Type B pancreatic cell (in vitro differentiated cells): ENCODE results near the gene SPCS2. TPM values are rescaled to one million over a fixed set of nuclear protein-coding genes. Genes with fewer than 3 reads are reported as not detected.
"Not testable (repeated sequence)": the region's sequence is repeated elsewhere in the genome, so short reads cannot be mapped to it uniquely, and the experiment has no call there.

Experiments used
- DNase-seq: peaks from one replicate; pipeline ENCODE4 v3.0.0; 2021; ENCODE audit warnings: mixed read lengths; ENCODE audit not compliant: unreplicated experiment; ENCODE audit errors: extremely low spot score
- H3K27ac Mint-ChIP-seq: 2 replicates; pipeline ENCODE4 v1.8.0; 2021; ENCODE audit warnings: mild to moderate bottlenecking, mixed read lengths
- H3K27me3 Mint-ChIP-seq: 2 replicates; pipeline ENCODE4 v1.8.0; 2021; ENCODE audit warnings: mixed read lengths
- H3K36me3 Mint-ChIP-seq: 2 replicates; pipeline ENCODE4 v1.8.0; 2021; ENCODE audit warnings: mixed read lengths
- H3K4me1 Mint-ChIP-seq: one replicate; pipeline ENCODE4 v1.8.0; 2021; ENCODE audit warnings: mixed read lengths; ENCODE audit not compliant: unreplicated experiment
- H3K4me3 Mint-ChIP-seq: 2 replicates; pipeline ENCODE4 v1.8.0; 2021; ENCODE audit warnings: mild to moderate bottlenecking, mixed read lengths
- H3K9me3 Mint-ChIP-seq: 2 replicates; pipeline ENCODE4 v1.8.0; 2021; ENCODE audit warnings: mixed read lengths
- CTCF ChIP-seq: fragments of 200-600 bp; sonication (generic); conservative IDR thresholded peaks from 2 replicates; pipeline ENCODE4 v1.5.0; 2021; ENCODE audit warnings: antibody characterized with exemption, mild to moderate bottlenecking
- total RNA-seq: library from RNA; stranded (reverse); gene quantifications from 2 replicates; pipeline ENCODE4 v1.2.1, GENCODE V29; 2021; ENCODE audit warnings: low replicate concordance

Gene SPCS2
- total RNA-seq, 1 donor from 2014 or later: 190 TPM

GRCh38 chr11:75014129-75014528, 65.1 kb downstream of the SPCS2 start:
- Mint-ChIP-seq H3K36me3 (peaks cover 3% of the 10 kb centered on the region), H3K9me3 (peaks cover 6% of the 10 kb centered on the region), H3K4me3 (no peak overlapping the region), H3K27ac (no peak overlapping the region), H3K4me1 (no peaks in the 10 kb centered on the region), H3K27me3 (no peaks in the 10 kb centered on the region)
- no peak for TF ChIP-seq CTCF
- DNase-seq: no peak

GRCh38 chr11:75019200-75019599, 70.1 kb downstream of the SPCS2 start:
- not testable (repeated sequence) for H3K4me3 Mint-ChIP-seq, H3K4me1 Mint-ChIP-seq

GRCh38 chr11:75020328-75020727, 71.3 kb downstream of the SPCS2 start:
- H3K27me3 Mint-ChIP-seq, H3K27ac Mint-ChIP-seq, H3K9me3 Mint-ChIP-seq, DNase-seq, H3K4me3 Mint-ChIP-seq, H3K4me1 Mint-ChIP-seq, H3K36me3 Mint-ChIP-seq: not testable (repeated sequence)

More at GRCh38 chr11:75019200-75019599, 70.1 kb downstream of the SPCS2 start:
- not testable (repeated sequence) for H3K27me3 Mint-ChIP-seq, DNase-seq, H3K36me3 Mint-ChIP-seq, H3K9me3 Mint-ChIP-seq, H3K27ac Mint-ChIP-seq

GRCh38 chr11:75022296-75022695, 73.2 kb downstream of the SPCS2 start:
- Mint-ChIP-seq H3K27me3 (no peaks in the 10 kb centered on the region), H3K4me3 (no peak overlapping the region), H3K9me3 (peaks cover 6% of the 10 kb centered on the region), H3K4me1 (peaks cover 5% of the 10 kb centered on the region), H3K36me3 (no peaks in the 10 kb centered on the region), H3K27ac (no peak overlapping the region)
- TF ChIP-seq CTCF: no peak
- no peak for DNase-seq

- Mint-ChIP-seq H3K27me3 (no peaks in the 10 kb centered on the region), H3K4me3 (no peak overlapping the region), H3K27ac (no peak overlapping the region), H3K9me3 (peaks cover 6% of the 10 kb centered on the region), H3K36me3 (no peaks in the 10 kb centered on the region), H3K4me1 (peaks cover 5% of the 10 kb centered on the region)
- peak; percentile 84 for DNase-seq
- TF ChIP-seq CTCF: peak; percentile 96
Measured at GRCh38 chr11:75022759-75023396, 73.8 kb downstream of the SPCS2 start.

GRCh38 chr11:75023446-75024067, 74.5 kb downstream of the SPCS2 start:
- H3K9me3 Mint-ChIP-seq: peaks cover 4% of the 10 kb centered on the region
- no peak for DNase-seq
- peaks cover 5% of the 10 kb centered on the region for H3K4me1 Mint-ChIP-seq

More at GRCh38 chr11:75023446-75024067, 74.5 kb downstream of the SPCS2 start:
- Mint-ChIP-seq H3K27ac (no peak overlapping the region), H3K36me3 (no peaks in the 10 kb centered on the region), H3K27me3 (no peaks in the 10 kb centered on the region), H3K4me3 (no peak overlapping the region)
- no peak for TF ChIP-seq CTCF
